ENCODE results near the gene NBPF1. TPM values are rescaled to one million over a fixed set of nuclear protein-coding genes. Genes with fewer than 3 reads are reported as not detected.
"Not testable (repeated sequence)": the region's sequence is repeated elsewhere in the genome, so short reads cannot be mapped to it uniquely, and the experiment has no call there.

NBPF1 gene

GRCh38 chr1:16520435-16521287, 92.7 kb downstream of the NBPF1 start:
- H3K36me3 ChIP-seq (ENCODE audit: insufficient read depth, low read length); H3K9ac ChIP-seq (ENCODE audit: low read depth, low read length): not testable (repeated sequence)

GRCh38 chr1:16519255-16519951, 94.0 kb downstream of the NBPF1 start:
- H3K9me3 ChIP-seq (replicated peaks; ENCODE audit: low read length); H3K4me3 ChIP-seq (ENCODE audit: low read length); H3K36me3 ChIP-seq (ENCODE audit: insufficient read depth, low read length); H3K9ac ChIP-seq (ENCODE audit: low read depth, low read length); H3K4me2 ChIP-seq (ENCODE audit: low read length); H3K4me1 ChIP-seq (ENCODE audit: control insufficient read depth, insufficient read depth, low read length): not testable (repeated sequence)
- H3K27me3 ChIP-seq (ENCODE audit: control insufficient read depth, insufficient read depth, low read length) = peaks cover 38% of the 10 kb centered on the region

More at GRCh38 chr1:16520435-16521287, 92.7 kb downstream of the NBPF1 start:
- H3K9me3 ChIP-seq (replicated peaks; ENCODE audit: low read length); H3K4me1 ChIP-seq (ENCODE audit: control insufficient read depth, insufficient read depth, low read length); H3K4me3 ChIP-seq (ENCODE audit: low read length): not testable (repeated sequence)
- peak overlapping the region; percentile 37 for H3K4me2 ChIP-seq (ENCODE audit: low read length)
- H3K27me3 ChIP-seq (ENCODE audit: control insufficient read depth, insufficient read depth, low read length) = peaks cover 38% of the 10 kb centered on the region

- H3K27me3 ChIP-seq (ENCODE audit: control insufficient read depth, insufficient read depth, low read length) = peaks cover 38% of the 10 kb centered on the region
- not testable (repeated sequence) for H3K4me2 ChIP-seq (ENCODE audit: low read length); H3K4me3 ChIP-seq (ENCODE audit: low read length); H3K9ac ChIP-seq (ENCODE audit: low read depth, low read length); H3K4me1 ChIP-seq (ENCODE audit: control insufficient read depth, insufficient read depth, low read length); H3K9me3 ChIP-seq (replicated peaks; ENCODE audit: low read length); H3K36me3 ChIP-seq (ENCODE audit: insufficient read depth, low read length)
Observed at GRCh38 chr1:16518913-16519254, 94.5 kb downstream of the NBPF1 start.

- not testable (repeated sequence) for H3K4me2 ChIP-seq (ENCODE audit: low read length); H3K9me3 ChIP-seq (replicated peaks; ENCODE audit: low read length); H3K9ac ChIP-seq (ENCODE audit: low read depth, low read length); H3K4me3 ChIP-seq (ENCODE audit: low read length); H3K36me3 ChIP-seq (ENCODE audit: insufficient read depth, low read length); H3K4me1 ChIP-seq (ENCODE audit: control insufficient read depth, insufficient read depth, low read length)
- H3K27me3 ChIP-seq (ENCODE audit: control insufficient read depth, insufficient read depth, low read length) = peaks cover 24% of the 10 kb centered on the region
Observed at GRCh38 chr1:16516694-16517410, 96.5 kb downstream of the NBPF1 start.

GRCh38 chr1:16514107-16515055, 99.0 kb downstream of the NBPF1 start, which contains the start of gene RNU1-1:
TSS of gene RNU1-1 (minus strand) at chr1:16514285.
- Histone ChIP-seq H3K4me3 (ENCODE audit: low read length) (peak within 1 kb of the TSS; percentile 66), H3K9ac (ENCODE audit: low read depth, low read length) (peak within 1 kb of the TSS; percentile 82), H3K4me2 (ENCODE audit: low read length) (peak within 1 kb of the TSS; percentile 79)
- not testable (repeated sequence) for H3K27me3 ChIP-seq (ENCODE audit: control insufficient read depth, insufficient read depth, low read length); H3K9me3 ChIP-seq (replicated peaks; ENCODE audit: low read length); H3K4me1 ChIP-seq (ENCODE audit: control insufficient read depth, insufficient read depth, low read length); H3K36me3 ChIP-seq (ENCODE audit: insufficient read depth, low read length)

GRCh38 chr1:16513412-16514106, 99.8 kb downstream of the NBPF1 start:
- H3K9ac ChIP-seq (ENCODE audit: low read depth, low read length); H3K36me3 ChIP-seq (ENCODE audit: insufficient read depth, low read length); H3K4me2 ChIP-seq (ENCODE audit: low read length); H3K27me3 ChIP-seq (ENCODE audit: control insufficient read depth, insufficient read depth, low read length); H3K4me3 ChIP-seq (ENCODE audit: low read length); H3K9me3 ChIP-seq (replicated peaks; ENCODE audit: low read length); H3K4me1 ChIP-seq (ENCODE audit: control insufficient read depth, insufficient read depth, low read length): not testable (repeated sequence)

- H3K4me2 ChIP-seq (ENCODE audit: low read length); H3K36me3 ChIP-seq (ENCODE audit: insufficient read depth, low read length); H3K27me3 ChIP-seq (ENCODE audit: control insufficient read depth, insufficient read depth, low read length); H3K9ac ChIP-seq (ENCODE audit: low read depth, low read length); H3K4me1 ChIP-seq (ENCODE audit: control insufficient read depth, insufficient read depth, low read length); H3K4me3 ChIP-seq (ENCODE audit: low read length); H3K9me3 ChIP-seq (replicated peaks; ENCODE audit: low read length): not testable (repeated sequence)
Observed at GRCh38 chr1:16512624-16513411, 100.5 kb downstream of the NBPF1 start.

Small RNAs within 50 kb of the gene (small RNA-seq; reads per million reads assigned to genes)
- gene RNU1-1 (not detected), gene RNU1-6P (not detected)
